HepG2 (cell line): ENCODE data around the gene AGBL2. TPM values are rescaled to one million over a fixed set of nuclear protein-coding genes. Genes with fewer than 3 reads are reported as not detected.

Source experiments
- ATAC-seq: fragments of 200-7000 bp; cut with Tn5 transposase; 3 replicates; pipeline ENCODE4 v1.9.1; 2020; ENCODE audit warnings: mild to moderate bottlenecking, moderate library complexity
- BruUV-seq: library from RNA; stranded (reverse); fragments of 400-500 nt; replicated peaks from 2 replicates; lab custom pipeline; 2021; lab: Mats Ljungman, UMichigan
- CTCF ChIA-PET: fragments of 300-600 bp; formaldehyde crosslinking; extraction: SDS; loops from one replicate; lab custom pipeline; 2021; ENCODE audit warnings: low total read pairs, inconsistent platforms, low intra/inter-chr PET ratio; lab: Yijun Ruan, JAX
- POLR2A ChIA-PET: fragments of 350-600 bp; sonication (Branson Sonifier 250); formaldehyde crosslinking; loops from one replicate; lab custom pipeline; 2020; ENCODE audit warnings: antibody characterized with exemption, inconsistent platforms; lab: Yijun Ruan, JAX
- DNase-seq: peaks from one replicate; pipeline ENCODE4 v3.0.0-alpha.2; 2015; ENCODE audit warnings: low spot score
- FAIRE-seq: peaks from 3 replicates; lab custom pipeline; 2011; peaks lifted over from hg19 to GRCh38; lab: Jason Lieb, UNC
- H2AFZ ChIP-seq: one replicate; pipeline ENCODE4 v1.6.1; 2011; ENCODE audit warnings: low read length, inconsistent platforms
- H3K27ac ChIP-seq: fragments of 300-600 bp; 3 replicates; pipeline ENCODE4 v1.8.0; 2011; ENCODE audit warnings: mixed run types, mild to moderate bottlenecking, mixed read lengths, low read length, inconsistent platforms; ENCODE audit not compliant: insufficient read depth; ENCODE audit errors: extremely low read length
- H3K27me3 ChIP-seq, 2 experiments: fragments of 200-600 bp in 1 of 2; 2 replicates in 1 of 2; 3 replicates in 1 of 2; pipeline versions ENCODE4 v1.6.0 to v1.8.0; 2011; ENCODE audit warnings: low read length in 2 of 2, mild to moderate bottlenecking in 2 of 2, moderate library complexity in 2 of 2, inconsistent platforms in 1 of 2; ENCODE audit not compliant: insufficient read depth in 2 of 2, control insufficient read depth in 1 of 2
- H3K36me3 ChIP-seq, 2 experiments: fragments of 200-600 bp in 1 of 2; replicated peaks in 1 of 2; 2 replicates in 1 of 2; 3 replicates in 1 of 2; pipeline versions ENCODE4 v1.5.1 to v1.8.0; 2011; ENCODE audit warnings: low read length in 2 of 2, inconsistent platforms in 1 of 2; ENCODE audit not compliant: insufficient read depth in 2 of 2, control insufficient read depth in 1 of 2
- H3K4me1 ChIP-seq: 2 replicates; pipeline ENCODE4 v1.5.1; 2012; ENCODE audit warnings: low read length, inconsistent platforms; ENCODE audit not compliant: insufficient read depth
- H3K4me2 ChIP-seq: 2 replicates; pipeline ENCODE4 v1.6.0; 2011; ENCODE audit warnings: low read depth, low read length, inconsistent platforms
- H3K4me3 ChIP-seq, 3 experiments: fragments of 200-600 bp in 1 of 3; sonication (generic), shearing (Covaris generic) in 1 of 3; replicated peaks in 1 of 3; 2 replicates each; pipeline ENCODE4 v1.5.1; 2011 to 2016; ENCODE audit warnings: low read length in 3 of 3, inconsistent platforms in 2 of 3, low read depth in 2 of 3, mild to moderate bottlenecking in 2 of 3, control low read depth in 1 of 3, mixed read lengths in 1 of 3; ENCODE audit not compliant: insufficient read depth in 1 of 3
- H3K79me2 ChIP-seq: one replicate; pipeline ENCODE4 v1.6.1; 2011; ENCODE audit warnings: low read length, inconsistent platforms; ENCODE audit not compliant: insufficient read depth
- H3K9ac ChIP-seq: 2 replicates; pipeline ENCODE4 v1.6.0; 2011; ENCODE audit warnings: mild to moderate bottlenecking, low read depth, low read length, inconsistent platforms; ENCODE audit not compliant: insufficient read depth
- H3K9me3 ChIP-seq: 2 replicates; pipeline ENCODE4 v1.5.1; 2012; ENCODE audit warnings: mild to moderate bottlenecking, low read length
- H4K20me1 ChIP-seq: 2 replicates; pipeline ENCODE4 v1.6.0; 2011; ENCODE audit warnings: inconsistent platforms, mild to moderate bottlenecking, low read length, moderate library complexity; ENCODE audit not compliant: insufficient read depth
- ARID3A ChIP-seq: IDR thresholded peaks from 2 replicates; pipeline ENCODE4 v1.6.1; 2012; ENCODE audit warnings: low read depth, low read length, improper control_type of control experiment
- BRF2 ChIP-seq: sonication (generic); formaldehyde crosslinking; IDR thresholded peaks from 2 replicates; pipeline ENCODE4 v1.8.1; 2022; ENCODE audit warnings: mild to moderate bottlenecking, missing genetic modification reagents
- EZH2 ChIP-seq: conservative IDR thresholded peaks from 2 replicates; pipeline ENCODE4 v1.6.1; 2012; ENCODE audit warnings: mild to moderate bottlenecking, low read depth, low read length, moderate library complexity
- FOXC1 ChIP-seq: sonication (generic); formaldehyde crosslinking; IDR thresholded peaks from 2 replicates; pipeline ENCODE4 v1.8.0; 2022; ENCODE audit warnings: mild to moderate bottlenecking, missing genetic modification reagents, borderline replicate concordance
- FOXP4 ChIP-seq: sonication (generic); formaldehyde crosslinking; IDR thresholded peaks from 2 replicates; pipeline ENCODE4 v1.4.0; 2020; ENCODE audit warnings: missing genetic modification reagents
- GZF1 ChIP-seq: sonication (generic); formaldehyde crosslinking; IDR thresholded peaks from 2 replicates; pipeline ENCODE4 v1.5.1; 2020; ENCODE audit warnings: mild to moderate bottlenecking, missing genetic modification reagents
- IRF2 ChIP-seq: IDR thresholded peaks from 2 replicates; pipeline ENCODE4 v1.6.1; 2018; ENCODE audit warnings: missing genetic modification reagents, missing compliant biosample characterization
- ISX ChIP-seq: sonication (generic); formaldehyde crosslinking; conservative IDR thresholded peaks from 2 replicates; pipeline ENCODE4 v1.5.0; 2020; ENCODE audit warnings: missing genetic modification reagents
- SNAPC5 ChIP-seq: sonication (generic); formaldehyde crosslinking; IDR thresholded peaks from 2 replicates; pipeline ENCODE4 v1.8.1; 2023; ENCODE audit warnings: mild to moderate bottlenecking, missing genetic modification reagents, borderline replicate concordance
- ZBTB33 ChIP-seq: sonication (generic); formaldehyde crosslinking; IDR thresholded peaks from 2 replicates; pipeline ENCODE4 v1.4.0; 2020; ENCODE audit warnings: missing genetic modification reagents
- ZBTB46 ChIP-seq: sonication (generic); formaldehyde crosslinking; IDR thresholded peaks from 2 replicates; pipeline ENCODE4 v1.4.0; 2020; ENCODE audit warnings: mild to moderate bottlenecking, missing genetic modification reagents, borderline replicate concordance
- ZFYVE20 ChIP-seq: sonication (generic); formaldehyde crosslinking; IDR thresholded peaks from 2 replicates; pipeline ENCODE4 v1.8.0; 2023; ENCODE audit warnings: low read depth, mild to moderate bottlenecking, moderate library complexity, missing genetic modification reagents, borderline replicate concordance
- ZMYM3 ChIP-seq: sonication (generic); formaldehyde crosslinking; IDR thresholded peaks from 2 replicates; pipeline ENCODE4 v1.5.1; 2020; ENCODE audit warnings: mild to moderate bottlenecking, missing genetic modification reagents
- ZNF317 ChIP-seq: sonication (generic); formaldehyde crosslinking; IDR thresholded peaks from 2 replicates; pipeline ENCODE4 v1.5.0; 2020; ENCODE audit warnings: mild to moderate bottlenecking, missing genetic modification reagents
- ZNF563 ChIP-seq: sonication (generic); formaldehyde crosslinking; IDR thresholded peaks from 2 replicates; pipeline ENCODE4 v1.8.0; 2022; ENCODE audit warnings: mild to moderate bottlenecking, moderate library complexity, missing genetic modification reagents
- ZNF740 ChIP-seq: sonication (generic); formaldehyde crosslinking; IDR thresholded peaks from 2 replicates; pipeline ENCODE4 v1.4.0; 2020; ENCODE audit warnings: missing genetic modification reagents
- WGBS: methylation state at CpG from one replicate; pipeline ENCODE4 v1.1.6; 2017; ENCODE audit warnings: low lambda C conversion rate; 5-methylcytosine and 5-hydroxymethylcytosine counted together
- in situ Hi-C: cut with HindIII; loops from 2 replicates; pipeline ENCODE4 v1.10.0; 2017; ENCODE audit warnings: low pct_unique_long_range_greater_than_20kb; ENCODE audit not compliant: extremely low pct_ligation_motif_present
- intact Hi-C: fragments of 100-400 bp; cut with micrococcal nuclease; formaldehyde crosslinking; loops from one replicate; pipeline ENCODE4 v1.10.0; 2022; ENCODE audit not compliant: unreplicated experiment
- polyA plus RNA-seq, 8 experiments: library from polyadenylated mRNA; depleted of rRNA in 3 of 8; stranded (reverse) in 7 of 8; unstranded in 1 of 8; fragments of >200 nt; fragmentation: Illumina TruSeq in 4 of 8; extraction: Trizol in 4 of 8; gene quantifications; 2 replicates each; pipeline versions ENCODE4 v1.2.1 to v1.2.3, GENCODE V29; 2011 to 2016; ENCODE audit warnings: low read depth in 4 of 8, missing spikeins in 1 of 8, mixed read lengths in 1 of 8; ENCODE audit not compliant: insufficient read depth in 1 of 8
- total RNA-seq, 5 experiments: library from RNA; depleted of rRNA; stranded (reverse); fragments of >200 nt; fragmentation: Illumina TruSeq; extraction: Trizol; gene quantifications; 2 replicates each; pipeline ENCODE4 v1.2.3, GENCODE V29; 2016; ENCODE audit warnings: low read depth in 1 of 5

Gene AGBL2
- total and polyA plus RNA-seq, 2 of the 13 experiments (the other 11 are each of a cell fraction or from before 2014, with no cell fraction given), result 1.6 to 5.7 TPM

GRCh38 chr11:47667135-47667534 is 48.0 kb downstream of the AGBL2 start:
- ATAC-seq (peak; percentile 33; the same call in 2 of the 3 replicates), DNase-seq (no peak), FAIRE-seq (no peak)
- no peak overlapping the region for H3K4me3 ChIP-seq
- no peak overlapping the region for H3K9ac ChIP-seq
- peaks cover 44% of the 10 kb centered on the region for H3K4me1 ChIP-seq
- ChIA-PET CTCF (no interaction called here), POLR2A (no interaction called here)
- intact Hi-C loops (no loop called here), in situ Hi-C loops (no loop called here)
- H3K9me3 ChIP-seq, result no peaks in the 10 kb centered on the region
- H4K20me1 ChIP-seq, result no peaks in the 10 kb centered on the region
- H3K4me2 ChIP-seq, result no peak overlapping the region
- no peaks in the 10 kb centered on the region for H3K36me3 ChIP-seq
- no peak overlapping the region for H2AFZ ChIP-seq
- BruUV-seq, result no TSS peak
- WGBS, result 23% methylated on average over 4 of the region's 4 CpGs
- H3K79me2 ChIP-seq, result no peaks in the 10 kb centered on the region
- no peaks in the 10 kb centered on the region for H3K27me3 ChIP-seq
- no peak overlapping the region for H3K27ac ChIP-seq
- TF ChIP-seq EZH2, result no peak
- no peak for TF ChIP-seq BRF2 (CRISPR knock-in tag)
- TF ChIP-seq GZF1, result no peak
- no peak for TF ChIP-seq ZBTB46
- no peak for TF ChIP-seq ZNF563 (CRISPR knock-in tag)
- TF ChIP-seq ZNF740 (CRISPR knock-in tag), result no peak
- TF ChIP-seq ZNF317, result no peak
- no peak for TF ChIP-seq ZBTB33
- no peak for TF ChIP-seq IRF2 (CRISPR knock-in tag)
- no peak for TF ChIP-seq SNAPC5 (CRISPR knock-in tag)
- no peak for TF ChIP-seq FOXC1 (CRISPR knock-in tag)
- TF ChIP-seq ISX, result no peak
- no peak for TF ChIP-seq ZFYVE20 (CRISPR knock-in tag)
- TF ChIP-seq ZMYM3 (CRISPR knock-in tag), result no peak
- TF ChIP-seq FOXP4 (CRISPR knock-in tag), result no peak
- TF ChIP-seq ARID3A, result no peak
